PC-3 (cell line): Measurements from ENCODE around the gene QRICH2.

Experiments
- CTCF ChIP-seq: fragments of 300-600 bp; sonication (generic); conservative IDR thresholded peaks from 2 replicates; pipeline ENCODE4 v1.5.1; 2017; ENCODE audit warnings: antibody characterized with exemption, low read depth, mild to moderate bottlenecking, low read length
- EZH2phosphoT487 ChIP-seq: fragments of 300-600 bp; sonication (generic); IDR thresholded peaks from 2 replicates; pipeline ENCODE4 v1.6.1; 2018; ENCODE audit warnings: mild to moderate bottlenecking, antibody characterized with exemption, low read length, borderline replicate concordance

GRCh38 chr17:76307299-76307965, 644 bp downstream of the QRICH2 start:
- no peak for TF ChIP-seq CTCF
- no peak for TF ChIP-seq EZH2phosphoT487
